Liver (tissue), 9 donors: ENCODE results near the gene ABCG2. TPM values are rescaled to one million over a fixed set of nuclear protein-coding genes. Genes with fewer than 3 reads are reported as not detected.

Source experiments
- DNase-seq: peaks from one replicate; pipeline ENCODE4 v3.0.0-alpha.2; 2017; ENCODE audit warnings: low spot score
- H3K27ac ChIP-seq, 2 donors: one replicate each; pipeline ENCODE4 v1.7.0; 2013; ENCODE audit warnings: inconsistent platforms in 2 of 2, low read length in 2 of 2, control low read depth in 1 of 2, low read depth in 1 of 2, mild to moderate bottlenecking in 1 of 2
- H3K27me3 ChIP-seq, 4 donors: one replicate each; pipeline versions ENCODE4 v1.6.1 to v1.7.0; 2013; ENCODE audit warnings: low read length in 3 of 4, inconsistent platforms in 1 of 4, mild to moderate bottlenecking in 1 of 4, moderate library complexity in 1 of 4; ENCODE audit not compliant: control insufficient read depth in 4 of 4, insufficient read depth in 4 of 4
- H3K36me3 ChIP-seq, 4 donors: one replicate each; pipeline versions ENCODE4 v1.6.1 to v1.7.0; 2013; ENCODE audit warnings: low read length in 3 of 4, mild to moderate bottlenecking in 3 of 4, low read depth in 1 of 4, moderate library complexity in 1 of 4; ENCODE audit not compliant: control insufficient read depth in 4 of 4, insufficient read depth in 3 of 4
- H3K4me1 ChIP-seq, 4 donors: one replicate each; pipeline versions ENCODE4 v1.6.1 to v1.7.0; 2013; ENCODE audit warnings: low read length in 3 of 4, mild to moderate bottlenecking in 3 of 4, moderate library complexity in 1 of 4; ENCODE audit not compliant: control insufficient read depth in 4 of 4, insufficient read depth in 4 of 4
- H3K4me3 ChIP-seq, 3 donors: one replicate each; pipeline versions ENCODE4 v1.6.1 to v1.7.0; 2013; ENCODE audit warnings: low read length in 3 of 3, control low read depth in 1 of 3, low read depth in 1 of 3, mild to moderate bottlenecking in 1 of 3
- H3K9ac ChIP-seq, 2 donors: one replicate each; pipeline ENCODE4 v1.7.0; 2013; ENCODE audit warnings: low read length in 2 of 2, mild to moderate bottlenecking in 2 of 2, moderate library complexity in 2 of 2, control low read depth in 1 of 2, low read depth in 1 of 2
- H3K9me3 ChIP-seq, 4 donors: one replicate each; pipeline versions ENCODE4 v1.6.1 to v1.7.0; 2013; ENCODE audit warnings: low read length in 3 of 4; ENCODE audit not compliant: control insufficient read depth in 4 of 4
- EGR1 ChIP-seq, 2 donors: IDR thresholded peaks; 2 replicates each; pipeline ENCODE4 v1.6.1; 2016 to 2018; ENCODE audit warnings: antibody characterized with exemption in 2 of 2, low read depth in 2 of 2
- FOXA1 ChIP-seq: IDR thresholded peaks from 2 replicates; pipeline ENCODE4 v1.6.1; 2016; ENCODE audit warnings: antibody characterized with exemption
- FOXA2 ChIP-seq: IDR thresholded peaks from 2 replicates; pipeline ENCODE4 v1.6.1; 2016; ENCODE audit warnings: antibody characterized with exemption
- GABPA ChIP-seq, 2 donors: IDR thresholded peaks in 1 of 2; conservative IDR thresholded peaks in 1 of 2; 2 replicates each; pipeline ENCODE4 v1.6.1; 2016; ENCODE audit warnings: antibody characterized with exemption in 2 of 2, mild to moderate bottlenecking in 1 of 2, moderate library complexity in 1 of 2
- HNF4A ChIP-seq, 2 donors: conservative IDR thresholded peaks; 2 replicates each; pipeline ENCODE4 v1.6.1; 2016; ENCODE audit warnings: antibody characterized with exemption in 2 of 2, mild to moderate bottlenecking in 2 of 2
- HNF4G ChIP-seq: IDR thresholded peaks from 2 replicates; pipeline ENCODE4 v1.6.1; 2016; ENCODE audit warnings: antibody characterized with exemption
- JUND ChIP-seq, 2 donors: IDR thresholded peaks; 2 replicates each; pipeline ENCODE4 v1.6.1; 2016; ENCODE audit warnings: antibody characterized with exemption in 2 of 2
- NR2F2 ChIP-seq: IDR thresholded peaks from 2 replicates; pipeline ENCODE4 v1.6.1; 2016; ENCODE audit warnings: antibody characterized with exemption
- RAD21 ChIP-seq, 2 donors: IDR thresholded peaks; 2 replicates each; pipeline ENCODE4 v1.6.1; 2016; ENCODE audit warnings: antibody characterized with exemption in 2 of 2, mild to moderate bottlenecking in 2 of 2
- RXRA ChIP-seq, 2 donors: IDR thresholded peaks; 2 replicates each; pipeline ENCODE4 v1.6.1; 2017 to 2018; ENCODE audit warnings: antibody characterized with exemption in 2 of 2, mild to moderate bottlenecking in 1 of 2
- SP1 ChIP-seq: IDR thresholded peaks from 2 replicates; pipeline ENCODE4 v1.6.1; 2018; ENCODE audit warnings: antibody characterized with exemption, mild to moderate bottlenecking
- TAF1 ChIP-seq: conservative IDR thresholded peaks from 2 replicates; pipeline ENCODE4 v1.6.1; 2016; ENCODE audit warnings: antibody characterized with exemption, mild to moderate bottlenecking
- YY1 ChIP-seq: IDR thresholded peaks from 2 replicates; pipeline ENCODE4 v1.6.1; 2016; ENCODE audit warnings: antibody characterized with exemption, mild to moderate bottlenecking
- WGBS: extraction: QIAGEN DNeasy Blood & Tissue Kit; methylation state at CpG from one replicate; pipeline ENCODE4 v1.1.7; 2013; 5-methylcytosine and 5-hydroxymethylcytosine counted together
- polyA plus RNA-seq, 2 donors: library from polyadenylated mRNA; stranded (reverse) in 1 of 2; unstranded in 1 of 2; fragments of 200-250 nt in 1 of 2; fragments of >200 nt in 1 of 2; fragmentation: Nextera tagmentation in 1 of 2; extraction: Ambion mirVana in 1 of 2; gene quantifications; one replicate each; pipeline versions ENCODE4 v1.2.1 to v1.2.3, GENCODE V29; 2013 to 2015
- total RNA-seq, 2 donors: library from RNA; depleted of rRNA; stranded (reverse); fragments of >200 nt; gene quantifications; one replicate each; pipeline ENCODE4 v1.2.3, GENCODE V29; 2014
- TF ChIP-seq, protein P1 (sequence below): fragments of 150-350 bp; IDR thresholded peaks from 2 replicates; pipeline ENCODE4 v1.5.1; 2017; ENCODE audit warnings: improper control_type of control experiment, low read depth, low read length; ENCODE audit not compliant: missing input control
- TF ChIP-seq, protein P2 (sequence below): IDR thresholded peaks from 2 replicates; pipeline ENCODE4 v1.6.1; 2016; ENCODE audit warnings: antibody characterized with exemption
- TF ChIP-seq, protein P3 (sequence below): IDR thresholded peaks from 2 replicates; pipeline ENCODE4 v1.6.1; 2016; ENCODE audit warnings: antibody characterized with exemption
- TF ChIP-seq, protein P4 (sequence below): IDR thresholded peaks from 2 replicates; pipeline ENCODE4 v1.6.1; 2016; ENCODE audit warnings: antibody characterized with exemption
- donor health status: healthy.
- donor health status: healthy.
- donor health status: healthy.
- donor health status: healthy.
- donor health status: healthy.

The ABCG2 gene
- total and polyA plus RNA-seq, 4 donors = 1.9 to 23.6 (median 7.0) TPM

DNA sequence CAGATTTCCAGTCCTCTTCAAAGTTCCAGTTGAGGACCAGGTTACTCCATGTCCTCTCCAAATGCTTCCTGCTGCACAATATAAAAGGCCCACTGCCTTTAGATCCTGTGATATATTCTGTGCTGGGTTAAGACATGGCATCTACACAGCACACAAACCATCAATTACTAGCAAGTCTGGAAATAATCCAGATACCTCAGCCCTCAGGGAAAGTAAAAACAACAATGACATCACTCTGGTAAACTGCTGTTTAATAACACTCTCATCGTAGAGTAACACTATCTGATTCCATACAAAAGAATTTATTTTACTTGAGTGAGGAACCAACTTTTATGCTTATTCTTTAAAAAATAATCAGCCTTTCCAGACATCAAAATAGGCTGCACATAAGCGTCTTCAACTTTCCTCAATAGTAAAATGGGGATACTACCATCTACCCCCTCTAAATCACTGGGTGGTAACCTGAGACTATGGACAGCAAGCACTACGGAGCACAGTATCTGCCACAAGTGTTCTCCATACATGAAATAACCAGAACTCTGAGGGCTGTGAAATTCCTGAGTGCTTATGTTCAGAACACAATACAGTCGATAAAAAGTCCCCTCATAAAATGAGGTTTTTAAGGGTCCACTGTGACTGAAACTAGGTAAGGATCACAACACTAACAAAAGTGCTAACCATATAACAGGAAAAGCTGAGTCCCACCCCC is 53.4 kb downstream of the ABCG2 start:
- Histone ChIP-seq H3K9ac (peak overlapping the region in 1 of 2 donors; percentile 66), H3K4me3 (no peak overlapping the region), H3K9me3 (no peaks in the 10 kb centered on the region), H3K4me1 (peaks cover 6 to 37% (median 24%) of the 10 kb centered on the region in 4 donors), H3K36me3 (no peaks in the 10 kb centered on the region), H3K27ac (peak overlapping the region; percentile 42 to 79), H3K27me3 (no peaks in the 10 kb centered on the region)
- no peak for TF ChIP-seq FOXA2
- peak in 1 of 2 donors; percentile 17 for TF ChIP-seq JUND (IDR thresholded peaks at IDR 0.05)
- no peak for DNase-seq
- 74% methylated on average over 4 of the region's 4 CpGs for WGBS

DNA sequence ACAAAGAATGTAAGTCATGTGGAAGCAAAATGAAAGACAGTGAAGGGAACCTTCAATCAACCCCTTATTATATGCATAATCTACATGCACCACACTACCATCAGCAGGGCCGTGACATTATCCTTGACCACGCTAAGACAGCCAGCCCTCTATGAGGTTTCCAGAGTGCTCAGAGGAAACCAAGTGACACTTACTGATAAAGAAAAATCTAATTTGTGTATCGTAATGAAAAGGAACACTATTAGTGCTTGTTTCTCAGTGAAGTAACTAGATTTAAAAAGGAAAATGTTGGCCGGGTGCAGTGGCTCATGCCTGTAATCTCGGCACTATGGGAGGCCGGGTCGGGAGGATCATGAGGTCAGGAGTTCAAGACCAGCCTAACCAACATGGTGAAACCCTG is 56.4 kb downstream of the ABCG2 start:
- Histone ChIP-seq H3K9me3 (no peaks in the 10 kb centered on the region), H3K36me3 (peaks cover 0 to 5% (median 0%) of the 10 kb centered on the region in 4 donors), H3K27ac (no peak overlapping the region), H3K4me1 (peaks cover 3 to 9% (median 6%) of the 10 kb centered on the region in 4 donors), H3K4me3 (no peak overlapping the region), H3K27me3 (no peaks in the 10 kb centered on the region), H3K9ac (no peak overlapping the region)
- TF ChIP-seq FOXA1 (no peak), EGR1 (IDR thresholded peaks at IDR 0.05; ENCODE audit: low read depth in 2 of 2) (no peak), NR2F2 (no peak), HNF4A (conservative IDR thresholded peaks at IDR 0.05) (no peak), RXRA (IDR thresholded peaks at IDR 0.05) (no peak), RAD21 (IDR thresholded peaks at IDR 0.05) (no peak)
- TF ChIP-seq, protein P1, sequence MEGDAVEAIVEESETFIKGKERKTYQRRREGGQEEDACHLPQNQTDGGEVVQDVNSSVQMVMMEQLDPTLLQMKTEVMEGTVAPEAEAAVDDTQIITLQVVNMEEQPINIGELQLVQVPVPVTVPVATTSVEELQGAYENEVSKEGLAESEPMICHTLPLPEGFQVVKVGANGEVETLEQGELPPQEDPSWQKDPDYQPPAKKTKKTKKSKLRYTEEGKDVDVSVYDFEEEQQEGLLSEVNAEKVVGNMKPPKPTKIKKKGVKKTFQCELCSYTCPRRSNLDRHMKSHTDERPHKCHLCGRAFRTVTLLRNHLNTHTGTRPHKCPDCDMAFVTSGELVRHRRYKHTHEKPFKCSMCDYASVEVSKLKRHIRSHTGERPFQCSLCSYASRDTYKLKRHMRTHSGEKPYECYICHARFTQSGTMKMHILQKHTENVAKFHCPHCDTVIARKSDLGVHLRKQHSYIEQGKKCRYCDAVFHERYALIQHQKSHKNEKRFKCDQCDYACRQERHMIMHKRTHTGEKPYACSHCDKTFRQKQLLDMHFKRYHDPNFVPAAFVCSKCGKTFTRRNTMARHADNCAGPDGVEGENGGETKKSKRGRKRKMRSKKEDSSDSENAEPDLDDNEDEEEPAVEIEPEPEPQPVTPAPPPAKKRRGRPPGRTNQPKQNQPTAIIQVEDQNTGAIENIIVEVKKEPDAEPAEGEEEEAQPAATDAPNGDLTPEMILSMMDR = no peak
- TF ChIP-seq, protein P2, sequence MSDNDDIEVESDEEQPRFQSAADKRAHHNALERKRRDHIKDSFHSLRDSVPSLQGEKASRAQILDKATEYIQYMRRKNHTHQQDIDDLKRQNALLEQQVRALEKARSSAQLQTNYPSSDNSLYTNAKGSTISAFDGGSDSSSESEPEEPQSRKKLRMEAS = no peak
- TF ChIP-seq, protein P3, sequence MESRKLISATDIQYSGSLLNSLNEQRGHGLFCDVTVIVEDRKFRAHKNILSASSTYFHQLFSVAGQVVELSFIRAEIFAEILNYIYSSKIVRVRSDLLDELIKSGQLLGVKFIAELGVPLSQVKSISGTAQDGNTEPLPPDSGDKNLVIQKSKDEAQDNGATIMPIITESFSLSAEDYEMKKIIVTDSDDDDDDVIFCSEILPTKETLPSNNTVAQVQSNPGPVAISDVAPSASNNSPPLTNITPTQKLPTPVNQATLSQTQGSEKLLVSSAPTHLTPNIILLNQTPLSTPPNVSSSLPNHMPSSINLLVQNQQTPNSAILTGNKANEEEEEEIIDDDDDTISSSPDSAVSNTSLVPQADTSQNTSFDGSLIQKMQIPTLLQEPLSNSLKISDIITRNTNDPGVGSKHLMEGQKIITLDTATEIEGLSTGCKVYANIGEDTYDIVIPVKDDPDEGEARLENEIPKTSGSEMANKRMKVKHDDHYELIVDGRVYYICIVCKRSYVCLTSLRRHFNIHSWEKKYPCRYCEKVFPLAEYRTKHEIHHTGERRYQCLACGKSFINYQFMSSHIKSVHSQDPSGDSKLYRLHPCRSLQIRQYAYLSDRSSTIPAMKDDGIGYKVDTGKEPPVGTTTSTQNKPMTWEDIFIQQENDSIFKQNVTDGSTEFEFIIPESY = no peak
- TF ChIP-seq, protein P4, sequence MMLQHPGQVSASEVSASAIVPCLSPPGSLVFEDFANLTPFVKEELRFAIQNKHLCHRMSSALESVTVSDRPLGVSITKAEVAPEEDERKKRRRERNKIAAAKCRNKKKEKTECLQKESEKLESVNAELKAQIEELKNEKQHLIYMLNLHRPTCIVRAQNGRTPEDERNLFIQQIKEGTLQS = no peak
- WGBS = 89% methylated on average over 7 of the region's 7 CpGs
- DNase-seq = no peak

DNA sequence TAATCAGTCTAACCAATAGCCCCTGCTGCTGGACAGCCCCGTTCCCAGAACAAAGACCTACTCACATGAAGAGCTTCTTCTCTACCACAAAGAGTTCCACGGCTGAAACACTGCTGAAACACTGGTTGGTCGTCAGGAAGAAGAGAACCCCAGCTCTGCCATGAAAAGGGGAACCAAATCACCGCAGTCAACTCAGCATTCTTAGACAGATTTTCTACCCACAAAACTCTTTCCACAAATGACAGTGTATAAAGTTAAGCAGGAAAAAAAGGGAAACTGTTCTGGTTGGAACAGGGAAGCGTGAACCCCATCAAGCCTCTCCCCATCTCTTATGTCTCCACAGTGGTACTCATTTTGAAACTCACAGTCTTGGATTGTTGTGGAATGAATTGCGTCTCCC is 57.3 kb downstream of the ABCG2 start:
- WGBS = 89% methylated on average over 6 of the region's 6 CpGs
- DNase-seq = no peak
- Histone ChIP-seq H3K4me1 (peaks cover 0 to 6% (median 4%) of the 10 kb centered on the region in 4 donors), H3K9ac (no peak overlapping the region), H3K27ac (no peak overlapping the region), H3K27me3 (no peaks in the 10 kb centered on the region), H3K36me3 (peaks cover 0 to 5% (median 0%) of the 10 kb centered on the region in 4 donors), H3K4me3 (no peak overlapping the region), H3K9me3 (no peaks in the 10 kb centered on the region)
- TF ChIP-seq YY1 (no peak), SP1 (no peak), HNF4G (no peak), TAF1 (no peak), RAD21 (IDR thresholded peaks at IDR 0.05) (no peak), FOXA1 (no peak), JUND (IDR thresholded peaks at IDR 0.05) (no peak), EGR1 (IDR thresholded peaks at IDR 0.05; ENCODE audit: low read depth in 2 of 2) (no peak), GABPA (IDR thresholded peaks at IDR 0.05 in 1 of 2, conservative IDR thresholded peaks at IDR 0.05 in 1 of 2) (no peak)
- TF ChIP-seq, protein P3 = no peak
- TF ChIP-seq, protein P4 = no peak
- TF ChIP-seq, protein P1 = no peak
